Sigmoid colon (tissue), 7 donors: ENCODE results near the gene SLC35G3. TPM values are rescaled to one million over a fixed set of nuclear protein-coding genes. Genes with fewer than 3 reads are reported as not detected.
A peak's percentile ranks its signal among the peaks of the same experiment; 100 is the strongest.
"Not testable (repeated sequence)": the region's sequence is repeated elsewhere in the genome, so short reads cannot be mapped to it uniquely, and the experiment has no call there.

Source experiments
- DNase-seq: peaks from one replicate; pipeline ENCODE4 v3.0.0-alpha.2; 2019
- H3K27ac ChIP-seq, 4 donors: fragments of 200-600 bp; sonication (generic); one replicate each; pipeline ENCODE4 v1.5.1; 2016 to 2019; ENCODE audit warnings: mild to moderate bottlenecking in 1 of 4
- H3K27me3 ChIP-seq, 3 donors: fragments of 200-600 bp; sonication (generic); one replicate each; pipeline ENCODE4 v1.5.1; 2019; ENCODE audit warnings: mild to moderate bottlenecking in 1 of 3
- H3K36me3 ChIP-seq, 4 donors: fragments of 200-600 bp; sonication (generic); one replicate each; pipeline ENCODE4 v1.5.1; 2016 to 2019
- H3K4me1 ChIP-seq, 4 donors: fragments of 200-600 bp; sonication (generic); one replicate each; pipeline ENCODE4 v1.5.1; 2017 to 2019
- H3K4me3 ChIP-seq, 4 donors: fragments of 200-600 bp; sonication (generic); one replicate each; pipeline ENCODE4 v1.5.1; 2017 to 2019; ENCODE audit warnings: mild to moderate bottlenecking in 2 of 4, moderate library complexity in 1 of 4
- H3K9me3 ChIP-seq, 4 donors: fragments of 200-600 bp in 3 of 4; sonication (generic) in 3 of 4; one replicate each; pipeline versions ENCODE4 v1.5.1 to v1.6.1; 2013 to 2019
- CTCF ChIP-seq, 4 experiments: fragments of 450-650 bp in 3 of 4; fragments of 200-600 bp in 1 of 4; IDR thresholded peaks; one replicate each; pipeline ENCODE4 v1.5.1; 2016 to 2019; ENCODE audit warnings: antibody characterized with exemption in 4 of 4, mild to moderate bottlenecking in 3 of 4, moderate library complexity in 2 of 4
- EP300 ChIP-seq, 4 donors: sonication (generic); formaldehyde crosslinking; IDR thresholded peaks; one replicate each; pipeline ENCODE4 v1.6.1; 2017; ENCODE audit warnings: antibody characterized with exemption in 4 of 4
- POLR2A ChIP-seq, 2 donors: fragments of 450-650 bp; IDR thresholded peaks; one replicate each; pipeline ENCODE4 v1.6.1; 2016; ENCODE audit warnings: antibody characterized with exemption in 2 of 2, mild to moderate bottlenecking in 2 of 2, moderate library complexity in 2 of 2
- POLR2AphosphoS5 ChIP-seq, 4 donors: sonication (generic); formaldehyde crosslinking; IDR thresholded peaks; one replicate each; pipeline ENCODE4 v1.6.1; 2017; ENCODE audit warnings: antibody characterized with exemption in 4 of 4
- WGBS, 2 donors: extraction: QIAGEN DNeasy Blood & Tissue Kit; methylation state at CpG; one replicate each; pipeline ENCODE4 v1.1.7; 2013; 5-methylcytosine and 5-hydroxymethylcytosine counted together
- intact Hi-C: fragments of 100-400 bp; cut with DNase I; formaldehyde crosslinking; loops from one replicate; pipeline ENCODE4 v1.15.1; 2023
- polyA plus RNA-seq, 3 donors: library from polyadenylated mRNA; stranded (reverse); fragments of 200-250 nt; gene quantifications; one replicate each; pipeline ENCODE4 v1.2.3, GENCODE V29; 2013
- total RNA-seq, 4 donors: library from RNA; depleted of rRNA; stranded (reverse); fragments of >200 nt; gene quantifications; one replicate each; pipeline ENCODE4 v1.1.0, GENCODE V29; 2016
- donor health status: healthy with polysubstance abuse.
- donor health status: Bipolar disorder and iron deficiency.
- donor health status: healthy.

The SLC35G3 gene
- total and polyA plus RNA-seq, 7 donors, result not detected

- H3K27ac ChIP-seq, result peak overlapping the region in 1 of 4 donors; percentile 20
- WGBS, 2 donors, result 45 to 70% methylated on average over 3 of the region's 3 CpGs
- TF ChIP-seq CTCF (IDR thresholded peaks at IDR 0.05) (no peak), POLR2A (IDR thresholded peaks at IDR 0.05) (no peak), EP300 (IDR thresholded peaks at IDR 0.05) (no peak), POLR2AphosphoS5 (IDR thresholded peaks at IDR 0.05) (no peak)
These were observed 20.0 kb upstream of the SLC35G3 start for GRCh38 chr17:35214192-35214591.

GRCh38 chr17:35213412-35213940, 19.3 kb upstream of the SLC35G3 start:
- no peaks in the 10 kb centered on the region for H3K9me3 ChIP-seq
- peak overlapping the region in 1 of 4 donors; percentile 20 for H3K27ac ChIP-seq
- intact Hi-C loops, result no loop called here
- no peaks in the 10 kb centered on the region for H3K4me1 ChIP-seq
- no peak overlapping the region for H3K4me3 ChIP-seq
- no peak for DNase-seq
- 59 to 74% methylated on average over 5 of the region's 5 CpGs for WGBS, 2 donors
- TF ChIP-seq EP300 (IDR thresholded peaks at IDR 0.05) (no peak), CTCF (IDR thresholded peaks at IDR 0.05) (no peak), POLR2AphosphoS5 (IDR thresholded peaks at IDR 0.05) (no peak)
- H3K27me3 ChIP-seq, result no peaks in the 10 kb centered on the region
- H3K36me3 ChIP-seq, result no peaks in the 10 kb centered on the region

More at GRCh38 chr17:35214192-35214591, 20.0 kb upstream of the SLC35G3 start:
- Histone ChIP-seq H3K36me3 (no peaks in the 10 kb centered on the region), H3K4me3 (no peak overlapping the region), H3K27me3 (no peaks in the 10 kb centered on the region), H3K9me3 (no peaks in the 10 kb centered on the region), H3K4me1 (no peaks in the 10 kb centered on the region)
- intact Hi-C loops, result no loop called here
- no peak for DNase-seq

DNA sequence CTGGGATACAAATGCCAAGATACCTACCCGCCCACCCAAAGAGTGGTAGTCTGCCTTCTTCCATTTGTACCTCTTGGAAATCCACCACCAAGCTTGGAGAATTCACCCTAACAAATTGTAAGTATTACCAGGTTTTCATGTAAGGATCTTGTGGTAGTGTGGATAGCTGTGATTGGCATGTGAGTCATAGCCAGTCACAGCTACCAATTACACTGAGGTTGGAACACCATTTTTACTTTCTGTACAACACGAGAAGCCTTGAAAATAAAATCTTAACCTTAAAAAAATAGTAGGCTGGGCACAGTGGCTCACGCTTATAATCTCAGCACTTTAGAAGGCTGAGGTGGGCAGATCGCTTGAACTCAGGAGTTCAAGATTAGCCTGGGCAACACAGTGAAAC, 18.5 kb upstream of the SLC35G3 start:
- WGBS, 2 donors, result 83 to 87% methylated on average over 4 of the region's 4 CpGs
- Histone ChIP-seq H3K4me1 (no peaks in the 10 kb centered on the region), H3K27me3 (no peaks in the 10 kb centered on the region), H3K36me3 (no peaks in the 10 kb centered on the region), H3K27ac (peak overlapping the region in 1 of 4 donors; percentile 20), H3K4me3 (no peak overlapping the region), H3K9me3 (no peaks in the 10 kb centered on the region)
- intact Hi-C loops, result no loop called here
- no peak for DNase-seq
- no peak for TF ChIP-seq CTCF (IDR thresholded peaks at IDR 0.05)
- no peak for TF ChIP-seq POLR2A (IDR thresholded peaks at IDR 0.05)
- TF ChIP-seq POLR2AphosphoS5 (IDR thresholded peaks at IDR 0.05), result no peak
- no peak for TF ChIP-seq EP300 (IDR thresholded peaks at IDR 0.05)

- WGBS, 2 donors, result 82 to 90% methylated on average over 7 of the region's 7 CpGs
- Histone ChIP-seq H3K4me1 (no peaks in the 10 kb centered on the region), H3K4me3 (no peak overlapping the region), H3K27ac (no peak overlapping the region), H3K27me3 (no peaks in the 10 kb centered on the region), H3K9me3 (no peaks in the 10 kb centered on the region), H3K36me3 (no peaks in the 10 kb centered on the region)
- DNase-seq, result no peak
- intact Hi-C loops, result no loop called here
- TF ChIP-seq POLR2A (IDR thresholded peaks at IDR 0.05), result no peak
- TF ChIP-seq CTCF (IDR thresholded peaks at IDR 0.05), result no peak
- no peak for TF ChIP-seq POLR2AphosphoS5 (IDR thresholded peaks at IDR 0.05)
- TF ChIP-seq EP300 (IDR thresholded peaks at IDR 0.05), result no peak
These were observed 16.5 kb upstream of the SLC35G3 start for GRCh38 chr17:35210741-35211140.

DNA sequence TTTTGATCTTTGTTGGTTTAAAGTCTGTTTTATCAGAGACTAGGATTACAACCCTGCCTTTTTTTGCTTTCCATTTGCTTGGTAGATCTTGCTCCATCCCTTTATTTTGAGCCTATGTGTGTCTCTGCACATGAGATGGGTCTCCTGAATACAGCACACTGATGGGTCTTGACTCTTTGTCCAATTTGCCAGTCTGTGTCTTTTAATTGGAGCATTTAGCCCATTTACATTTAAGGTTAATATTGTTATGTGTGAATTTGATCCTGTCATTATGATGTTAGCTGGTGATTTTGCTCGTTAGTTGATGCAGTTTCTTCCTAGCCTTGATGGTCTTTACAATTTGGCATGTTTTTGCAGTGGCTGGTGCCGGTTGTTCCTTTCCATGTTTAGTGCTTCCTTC, 8.4 kb upstream of the SLC35G3 start:
- H3K4me1 ChIP-seq, intact Hi-C loops, H3K27me3 ChIP-seq, H3K27ac ChIP-seq, H3K36me3 ChIP-seq, DNase-seq, H3K9me3 ChIP-seq, H3K4me3 ChIP-seq: not testable (repeated sequence)
- 61 to 77% methylated on average over 2 of the region's 2 CpGs for WGBS, 2 donors

- H3K9me3 ChIP-seq, intact Hi-C loops, H3K27me3 ChIP-seq, H3K36me3 ChIP-seq, H3K4me1 ChIP-seq, H3K27ac ChIP-seq, DNase-seq, H3K4me3 ChIP-seq: not testable (repeated sequence)
- WGBS, 2 donors, result 92 to 94% methylated on average over 31 of the region's 31 CpGs
These were observed 869 bp upstream of the SLC35G3 start for GRCh38 chr17:35195062-35195461.
